Neural cell (in vitro differentiated cells): ENCODE data around the gene UBD. TPM values are rescaled to one million over a fixed set of nuclear protein-coding genes. Genes with fewer than 3 reads are reported as not detected.

Experiments used
- H2AFZ ChIP-seq: fragments of 200-600, 300-800 bp; sonication (generic), shearing (Covaris generic); 2 replicates; pipeline ENCODE4 v1.6.0; 2014; ENCODE audit warnings: low read depth, mild to moderate bottlenecking, antibody characterized with exemption, low read length, moderate library complexity
- H3F3A ChIP-seq: fragments of 200-600 bp; shearing (Covaris generic); 2 replicates; pipeline ENCODE4 v1.6.1; 2016; ENCODE audit warnings: mild to moderate bottlenecking, moderate library complexity, mixed read lengths, antibody characterized with exemption, low read length; ENCODE audit not compliant: insufficient read depth, poor library complexity, severe bottlenecking
- H3K27ac ChIP-seq: fragments of 200-600, 300-800 bp; sonication (generic), shearing (Covaris generic); 2 replicates; pipeline ENCODE4 v1.5.1; 2014; ENCODE audit warnings: mild to moderate bottlenecking, low read length, moderate library complexity
- H3K27me3 ChIP-seq: fragments of 300-800, 200-600 bp; sonication (generic), shearing (Covaris generic); 2 replicates; pipeline ENCODE4 v1.6.0; 2014; ENCODE audit warnings: mild to moderate bottlenecking, low read depth, low read length, moderate library complexity; ENCODE audit not compliant: insufficient read depth
- H3K36me3 ChIP-seq: fragments of 300-800, 200-600 bp; sonication (generic), shearing (Covaris generic); 2 replicates; pipeline ENCODE4 v1.5.1; 2014; ENCODE audit warnings: mild to moderate bottlenecking, antibody characterized with exemption, low read length, moderate library complexity; ENCODE audit not compliant: insufficient read depth
- H3K4me2 ChIP-seq: fragments of 300-800, 200-600 bp; sonication (generic), shearing (Covaris generic); 2 replicates; pipeline ENCODE4 v1.6.0; 2014; ENCODE audit warnings: mild to moderate bottlenecking, low read length
- H3K4me3 ChIP-seq: fragments of 300-800, 200-600 bp; sonication (generic), shearing (Covaris generic); 2 replicates; pipeline ENCODE4 v1.5.1; 2014; ENCODE audit warnings: mild to moderate bottlenecking, low read length, moderate library complexity
- H3K79me2 ChIP-seq: fragments of 200-600 bp; shearing (Covaris generic); replicated peaks from 2 replicates; pipeline ENCODE4 v1.6.0; 2014; ENCODE audit warnings: mild to moderate bottlenecking, low read length, moderate library complexity; ENCODE audit not compliant: insufficient read depth
- H3K9ac ChIP-seq: fragments of 300-800, 200-600 bp; sonication (generic), shearing (Covaris generic); 2 replicates; pipeline ENCODE4 v1.6.1; 2016; ENCODE audit warnings: mild to moderate bottlenecking, low read length, mixed read lengths
- H3K9me2 ChIP-seq: fragments of 200-600 bp; shearing (Covaris generic); 2 replicates; pipeline ENCODE4 v1.6.1; 2016; ENCODE audit warnings: mild to moderate bottlenecking, low read length, mixed read lengths; ENCODE audit not compliant: insufficient read depth
- H3K9me3 ChIP-seq: fragments of 200-600, 300-800 bp; sonication (generic), shearing (Covaris generic); 2 replicates; pipeline ENCODE4 v1.6.1; 2016; ENCODE audit warnings: mild to moderate bottlenecking, mixed run types, low read length, moderate library complexity, mixed read lengths
- H4K20me1 ChIP-seq: fragments of 200-600 bp; shearing (Covaris generic); 2 replicates; pipeline ENCODE4 v1.6.1; 2016; ENCODE audit warnings: mild to moderate bottlenecking, mixed run types; ENCODE audit not compliant: insufficient read depth
- CTCF ChIP-seq: fragments of 450-650 bp; IDR thresholded peaks from 2 replicates; pipeline ENCODE4 v1.5.1; 2014; ENCODE audit warnings: antibody characterized with exemption, mild to moderate bottlenecking, moderate library complexity; ENCODE audit not compliant: poor library complexity, severe bottlenecking
- EP300 ChIP-seq: fragments of 450-650 bp; conservative IDR thresholded peaks from 2 replicates; pipeline ENCODE4 v1.6.1; 2014; ENCODE audit warnings: antibody characterized with exemption, mild to moderate bottlenecking, moderate library complexity; ENCODE audit not compliant: poor library complexity, severe bottlenecking
- EZH2 ChIP-seq: fragments of 200-600, 300-800 bp; shearing (Covaris generic), sonication (generic); IDR thresholded peaks from 2 replicates; pipeline ENCODE4 v1.6.1; 2014; ENCODE audit warnings: antibody characterized with exemption, low read length, borderline replicate concordance, mild to moderate bottlenecking; ENCODE audit not compliant: insufficient read depth, poor library complexity, severe bottlenecking
- MXI1 ChIP-seq: fragments of 450-650 bp; conservative IDR thresholded peaks from 2 replicates; pipeline ENCODE4 v1.6.1; 2014; ENCODE audit warnings: antibody characterized with exemption, mild to moderate bottlenecking; ENCODE audit not compliant: poor library complexity, severe bottlenecking
- POLR2AphosphoS5 ChIP-seq: IDR thresholded peaks from 2 replicates; pipeline ENCODE4 v1.6.1; 2012
- RAD21 ChIP-seq: fragments of 450-650 bp; conservative IDR thresholded peaks from 2 replicates; pipeline ENCODE4 v1.6.1; 2014; ENCODE audit warnings: antibody characterized with exemption, mild to moderate bottlenecking, moderate library complexity
- REST ChIP-seq: IDR thresholded peaks from 2 replicates; pipeline ENCODE4 v1.6.1; 2012; ENCODE audit warnings: borderline replicate concordance
- SMC3 ChIP-seq: fragments of 450-650 bp; conservative IDR thresholded peaks from 2 replicates; pipeline ENCODE4 v1.6.1; 2014; ENCODE audit warnings: antibody characterized with exemption, mild to moderate bottlenecking, moderate library complexity; ENCODE audit not compliant: poor library complexity
- TAF1 ChIP-seq: IDR thresholded peaks from 2 replicates; pipeline ENCODE4 v1.6.1; 2012; ENCODE audit warnings: low read depth
- polyA minus RNA-seq: library from RNA; depleted of rRNA, polyadenylated mRNA; stranded (reverse); fragments of >200 nt; gene quantifications from 2 replicates; pipeline ENCODE4 v1.2.3, GENCODE V29; 2014
- polyA plus RNA-seq: library from polyadenylated mRNA; depleted of rRNA; stranded (reverse); fragments of >200 nt; gene quantifications from 2 replicates; pipeline ENCODE4 v1.2.3, GENCODE V29; 2014

Gene UBD
- polyA plus RNA-seq = not detected in 2 replicates
- not detected in 2 replicates for polyA minus RNA-seq

DNA sequence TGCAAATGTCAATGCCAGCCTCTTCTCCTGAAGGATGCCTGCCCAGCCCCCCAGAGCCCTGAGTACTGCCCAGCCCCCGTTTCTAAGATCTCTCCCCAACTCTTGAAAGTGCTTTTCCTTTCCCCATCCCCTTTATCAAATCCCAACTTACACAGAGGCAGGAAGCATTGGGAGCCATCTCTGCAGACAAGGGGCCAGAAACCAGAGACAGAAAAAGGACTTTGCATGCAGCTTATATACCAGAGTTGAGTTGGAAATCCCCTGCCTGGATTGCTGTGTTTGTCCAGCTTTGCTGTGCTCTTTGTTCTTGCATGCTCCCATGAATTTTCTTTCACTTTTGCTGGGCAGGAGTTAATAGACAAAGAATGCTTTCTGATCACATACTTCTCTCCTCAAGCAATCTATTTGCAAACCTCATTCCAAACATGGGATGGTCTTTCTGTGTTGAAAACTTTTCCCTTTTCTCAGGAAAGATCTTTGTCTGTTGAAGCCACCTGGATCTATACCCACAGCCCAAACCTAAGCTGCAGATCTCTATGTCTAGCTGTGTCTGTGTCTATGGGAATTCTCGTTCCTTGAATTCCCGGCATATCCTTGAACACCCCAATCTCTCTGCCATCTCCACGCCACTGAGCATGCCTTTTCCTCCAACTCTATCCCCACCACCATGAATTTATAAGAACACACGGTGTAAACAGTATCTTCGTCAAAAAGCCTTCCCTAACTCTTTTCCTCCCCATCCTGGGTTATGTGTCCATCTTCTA lies at the start of gene UBD:
UBD (minus strand) TSS at position 209 of the 764 bp plus-strand sequence; CDS start at position 178, 31 bp downstream.
- Histone ChIP-seq H3K4me2 (no peak within 1 kb of the TSS), H3K27ac (no peak within 1 kb of the TSS), H3F3A (no peaks in the 10 kb centered on the region), H4K20me1 (no peaks in the 10 kb centered on the region), H3K79me2 (no peaks in the 10 kb centered on the region), H3K4me3 (no peak within 1 kb of the TSS), H3K36me3 (no peaks in the 10 kb centered on the region), H3K27me3 (peaks cover 17% of the 10 kb centered on the region), H3K9me3 (no peaks in the 10 kb centered on the region), H3K9ac (no peak within 1 kb of the TSS), H3K9me2 (no peaks in the 10 kb centered on the region), H2AFZ (no peak within 1 kb of the TSS)
- TF ChIP-seq CTCF = no peak
- TF ChIP-seq EP300 = no peak
- no peak for TF ChIP-seq MXI1
- TF ChIP-seq RAD21 = no peak
- no peak for TF ChIP-seq POLR2AphosphoS5
- no peak for TF ChIP-seq EZH2
- TF ChIP-seq TAF1 = no peak
- TF ChIP-seq REST = no peak
- no peak for TF ChIP-seq SMC3

DNA sequence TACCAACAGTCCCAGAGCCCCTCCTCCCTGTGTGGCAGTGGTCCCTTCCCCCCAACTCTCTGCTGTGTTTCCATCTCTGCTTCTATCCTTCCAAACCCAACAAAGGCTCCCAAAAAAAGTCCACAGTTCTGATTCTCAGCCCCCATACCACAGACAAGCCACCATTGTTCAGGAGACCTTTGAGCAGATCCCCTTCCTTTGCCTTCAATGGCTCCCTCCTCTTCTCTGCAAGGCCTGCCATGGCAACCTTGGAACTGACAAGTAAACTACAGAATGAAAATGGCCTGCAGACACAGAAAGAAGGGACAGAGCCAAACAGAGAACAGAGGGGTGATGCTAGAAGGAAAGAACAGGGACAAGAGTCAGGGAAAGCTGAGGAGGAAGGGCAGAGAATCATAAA lies 48.6 kb upstream of the UBD start:
- Histone ChIP-seq H3K27me3 (no peaks in the 10 kb centered on the region), H3K4me3 (no peak overlapping the region), H3K9me2 (no peaks in the 10 kb centered on the region), H3K9me3 (no peaks in the 10 kb centered on the region), H3F3A (no peaks in the 10 kb centered on the region), H4K20me1 (no peaks in the 10 kb centered on the region), H3K27ac (no peak overlapping the region), H3K79me2 (no peaks in the 10 kb centered on the region), H3K4me2 (no peak overlapping the region), H2AFZ (no peak overlapping the region), H3K36me3 (peaks cover 33% of the 10 kb centered on the region), H3K9ac (no peak overlapping the region)
- TF ChIP-seq RAD21 (no peak), TAF1 (no peak), EZH2 (no peak), EP300 (no peak), MXI1 (no peak), POLR2AphosphoS5 (no peak), SMC3 (no peak), REST (no peak), CTCF (no peak)
